Measurements from ENCODE around the gene LPXN.

LPXN gene

DNA sequence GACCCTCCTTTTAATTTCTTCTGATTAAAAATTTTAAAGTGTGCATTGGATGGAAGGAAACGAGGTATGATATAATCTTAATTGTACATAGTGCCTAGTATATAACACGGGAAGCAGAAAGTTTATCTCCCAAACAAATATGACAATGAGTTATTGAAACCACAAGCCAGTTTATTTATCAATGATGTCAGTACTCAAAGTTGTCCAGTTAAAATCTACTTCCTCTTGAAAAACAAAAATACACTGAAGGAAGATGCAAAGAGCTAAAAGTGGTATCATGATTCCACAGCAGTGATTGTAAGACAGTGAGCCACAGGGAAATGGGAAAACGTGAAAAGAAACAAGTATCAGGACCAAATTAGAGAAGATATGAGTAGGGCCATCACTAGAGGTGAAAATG lies 48.9 kb downstream of the LPXN start:
- no peak for DNase-seq (ENCODE audit: low read depth in 2 of 2)
- TF ChIP-seq, protein P1, sequence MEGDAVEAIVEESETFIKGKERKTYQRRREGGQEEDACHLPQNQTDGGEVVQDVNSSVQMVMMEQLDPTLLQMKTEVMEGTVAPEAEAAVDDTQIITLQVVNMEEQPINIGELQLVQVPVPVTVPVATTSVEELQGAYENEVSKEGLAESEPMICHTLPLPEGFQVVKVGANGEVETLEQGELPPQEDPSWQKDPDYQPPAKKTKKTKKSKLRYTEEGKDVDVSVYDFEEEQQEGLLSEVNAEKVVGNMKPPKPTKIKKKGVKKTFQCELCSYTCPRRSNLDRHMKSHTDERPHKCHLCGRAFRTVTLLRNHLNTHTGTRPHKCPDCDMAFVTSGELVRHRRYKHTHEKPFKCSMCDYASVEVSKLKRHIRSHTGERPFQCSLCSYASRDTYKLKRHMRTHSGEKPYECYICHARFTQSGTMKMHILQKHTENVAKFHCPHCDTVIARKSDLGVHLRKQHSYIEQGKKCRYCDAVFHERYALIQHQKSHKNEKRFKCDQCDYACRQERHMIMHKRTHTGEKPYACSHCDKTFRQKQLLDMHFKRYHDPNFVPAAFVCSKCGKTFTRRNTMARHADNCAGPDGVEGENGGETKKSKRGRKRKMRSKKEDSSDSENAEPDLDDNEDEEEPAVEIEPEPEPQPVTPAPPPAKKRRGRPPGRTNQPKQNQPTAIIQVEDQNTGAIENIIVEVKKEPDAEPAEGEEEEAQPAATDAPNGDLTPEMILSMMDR (IDR thresholded peaks at IDR 0.05; ENCODE audit: low read depth, low read length), result no peak
- H3K4me3 ChIP-seq (replicated peaks in 1 of 2; ENCODE audit: low read depth in 2 of 2, low read length in 2 of 2), result no peak overlapping the region

DNA sequence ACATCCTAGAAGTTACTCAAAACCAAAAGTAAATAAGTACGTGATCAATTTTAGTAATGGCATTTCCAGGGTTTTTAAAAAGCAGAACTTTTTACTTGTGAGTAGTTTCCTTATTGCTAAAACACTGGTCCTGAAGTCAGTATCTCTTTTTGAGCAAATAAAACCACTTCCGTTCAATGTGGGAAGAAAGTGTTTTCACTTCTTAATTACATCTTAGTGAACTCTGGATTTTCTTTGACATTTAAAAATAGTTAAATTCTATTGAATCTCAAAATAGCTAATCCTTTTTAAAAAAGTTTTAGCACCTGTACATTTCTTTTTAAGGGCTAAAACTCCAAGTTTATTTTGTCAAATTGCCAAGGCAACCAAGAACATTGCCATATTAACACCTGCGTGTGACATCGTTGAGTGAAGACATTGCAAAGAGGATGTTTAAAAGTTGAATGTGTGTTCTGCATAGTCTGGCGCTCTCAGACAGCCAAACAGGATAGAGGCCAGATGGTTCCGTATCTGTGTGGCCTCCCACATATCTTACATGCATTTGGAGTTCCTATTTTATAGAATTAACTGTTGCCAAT lies 50.5 kb downstream of the LPXN start:
- DNase-seq (ENCODE audit: low read depth in 2 of 2), result peak in 1 of 2 donors; percentile 7
- TF ChIP-seq, protein P1 (IDR thresholded peaks at IDR 0.05; ENCODE audit: low read depth, low read length), result no peak
- H3K4me3 ChIP-seq (replicated peaks in 1 of 2; ENCODE audit: low read depth in 2 of 2, low read length in 2 of 2), result no peak overlapping the region

DNA sequence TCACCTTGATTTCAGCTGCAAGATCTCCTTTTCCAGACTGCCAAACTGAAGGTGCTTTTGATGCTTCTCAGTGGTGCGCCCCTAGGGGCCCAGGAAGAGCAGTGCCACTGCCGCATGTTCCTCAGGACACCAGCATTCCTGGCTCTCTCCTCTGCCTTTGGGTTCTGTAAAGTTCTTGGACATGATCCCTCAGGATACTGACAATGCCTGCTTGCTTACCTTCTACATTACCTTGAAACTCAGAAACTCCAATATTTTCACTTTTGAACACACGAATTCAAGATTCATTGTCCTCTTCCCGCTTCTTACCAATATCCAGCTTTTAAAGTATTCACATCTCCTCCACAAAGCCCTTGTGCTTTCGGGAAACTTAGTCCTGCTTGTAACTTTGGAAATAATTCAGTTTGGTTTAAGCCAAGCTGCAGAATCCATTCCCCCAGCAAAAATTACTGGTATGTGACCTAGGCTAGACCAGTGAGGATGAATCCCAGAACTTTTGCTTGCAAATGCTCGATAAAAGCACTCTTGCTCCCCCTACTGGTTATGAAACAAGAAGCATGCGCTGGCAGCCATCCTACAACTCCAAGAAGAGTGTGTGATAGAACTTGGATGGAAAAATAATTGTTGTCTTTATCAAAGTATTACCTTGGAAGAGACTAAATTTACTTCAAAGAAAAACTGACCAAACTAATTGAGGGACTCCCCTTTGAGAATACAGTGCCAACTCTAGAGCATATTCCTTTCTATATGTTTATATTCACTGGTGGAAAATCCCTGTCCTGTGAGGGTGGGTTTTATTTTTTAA lies 51.2 kb downstream of the LPXN start:
- TF ChIP-seq, protein P1 (IDR thresholded peaks at IDR 0.05; ENCODE audit: low read depth, low read length), result peak; percentile 92
- DNase-seq (ENCODE audit: low read depth in 2 of 2), result peak; percentile 92 to 93
- H3K4me3 ChIP-seq (replicated peaks in 1 of 2; ENCODE audit: low read depth in 2 of 2, low read length in 2 of 2), result peak overlapping the region in 1 of 2 donors; percentile 2

DNA sequence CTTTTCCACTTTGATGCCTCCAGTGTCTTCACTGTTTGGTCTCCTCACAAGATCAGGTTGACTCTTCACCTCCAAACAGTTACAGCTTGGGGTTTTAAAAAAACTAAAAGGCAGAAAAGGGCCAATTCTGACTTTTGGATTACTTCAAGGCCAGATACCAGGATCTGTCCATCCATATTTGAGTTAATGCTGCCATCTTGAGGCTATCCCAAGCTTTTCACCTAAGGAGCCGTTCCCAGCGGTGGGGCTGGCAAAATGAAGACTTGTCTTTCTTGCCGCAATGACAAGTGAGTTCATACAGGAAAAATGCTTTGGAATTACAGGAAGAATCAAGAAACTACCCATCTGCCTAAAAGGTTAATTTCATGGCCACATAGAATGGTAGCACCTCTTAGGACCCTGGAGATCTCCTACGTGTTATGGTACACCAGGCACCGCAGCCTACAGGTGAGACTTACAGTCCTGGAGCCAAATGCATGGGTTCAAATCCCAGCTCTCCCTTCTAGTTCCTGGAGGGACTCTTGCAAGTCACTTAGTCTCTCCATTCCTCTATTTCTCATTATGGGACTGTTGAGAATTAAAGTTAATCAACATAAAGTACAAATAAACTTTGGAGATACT lies 61.8 kb downstream of the LPXN start:
- DNase-seq (ENCODE audit: low read depth in 2 of 2), result peak; percentile 76 to 86
- TF ChIP-seq, protein P1 (IDR thresholded peaks at IDR 0.05; ENCODE audit: low read depth, low read length), result peak; percentile 64
- H3K4me3 ChIP-seq (replicated peaks in 1 of 2; ENCODE audit: low read depth in 2 of 2, low read length in 2 of 2), result no peak overlapping the region

DNA sequence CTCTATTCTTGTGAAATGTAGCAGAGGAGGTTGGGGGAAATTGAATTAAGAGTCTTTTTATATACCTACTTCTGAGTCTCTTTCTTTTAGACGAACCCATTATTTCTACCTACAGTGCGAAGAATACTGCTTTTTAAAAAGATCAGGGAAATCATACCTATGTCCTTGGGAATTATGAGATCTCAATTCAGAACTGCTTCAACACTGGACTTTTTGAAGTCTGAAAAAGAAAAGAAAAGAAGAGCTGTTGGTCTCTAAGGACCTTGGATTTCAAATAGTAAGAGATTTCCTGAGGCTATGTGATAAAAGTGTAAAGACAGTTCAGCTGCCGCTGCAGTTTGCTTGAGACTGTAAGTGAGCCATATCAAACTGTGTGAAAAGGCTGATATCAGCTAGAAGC lies 64.0 kb downstream of the LPXN start:
- H3K4me3 ChIP-seq (replicated peaks in 1 of 2; ENCODE audit: low read depth in 2 of 2, low read length in 2 of 2), result no peak overlapping the region
- no peak for DNase-seq (ENCODE audit: low read depth in 2 of 2)
- TF ChIP-seq, protein P1 (IDR thresholded peaks at IDR 0.05; ENCODE audit: low read depth, low read length), result no peak

DNA sequence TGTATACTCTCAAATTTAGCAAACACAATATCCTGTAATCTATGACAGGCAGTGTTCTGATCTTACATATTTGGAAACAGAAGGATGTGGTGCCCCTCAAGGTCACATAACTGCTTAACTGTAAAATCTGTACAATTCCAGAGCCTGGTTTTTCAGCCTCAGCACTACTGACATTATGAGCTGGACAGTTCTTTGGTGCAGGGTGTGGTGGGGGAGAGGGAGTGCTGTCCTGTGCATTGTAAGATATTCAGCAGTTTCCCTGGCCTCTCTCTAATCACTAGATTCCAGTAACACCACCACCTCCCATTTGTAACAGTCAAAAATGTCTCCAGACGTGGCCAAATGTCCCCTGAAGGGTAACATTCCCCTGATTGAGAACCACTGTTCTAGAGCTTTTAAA lies 65.9 kb downstream of the LPXN start:
- TF ChIP-seq, protein P1 (IDR thresholded peaks at IDR 0.05; ENCODE audit: low read depth, low read length), result no peak
- no peak overlapping the region for H3K4me3 ChIP-seq (replicated peaks in 1 of 2; ENCODE audit: low read depth in 2 of 2, low read length in 2 of 2)
- DNase-seq (ENCODE audit: low read depth in 2 of 2), result no peak
